DMS79 (cell line): ENCODE results near the gene SDHB.
A peak's percentile ranks its signal among the peaks of the same experiment; 100 is the strongest.

Experiments used
- DNase-seq: peaks from one replicate; lab custom pipeline; 2025; lab: John Stamatoyannopoulos, UW

The SDHB gene

DNA sequence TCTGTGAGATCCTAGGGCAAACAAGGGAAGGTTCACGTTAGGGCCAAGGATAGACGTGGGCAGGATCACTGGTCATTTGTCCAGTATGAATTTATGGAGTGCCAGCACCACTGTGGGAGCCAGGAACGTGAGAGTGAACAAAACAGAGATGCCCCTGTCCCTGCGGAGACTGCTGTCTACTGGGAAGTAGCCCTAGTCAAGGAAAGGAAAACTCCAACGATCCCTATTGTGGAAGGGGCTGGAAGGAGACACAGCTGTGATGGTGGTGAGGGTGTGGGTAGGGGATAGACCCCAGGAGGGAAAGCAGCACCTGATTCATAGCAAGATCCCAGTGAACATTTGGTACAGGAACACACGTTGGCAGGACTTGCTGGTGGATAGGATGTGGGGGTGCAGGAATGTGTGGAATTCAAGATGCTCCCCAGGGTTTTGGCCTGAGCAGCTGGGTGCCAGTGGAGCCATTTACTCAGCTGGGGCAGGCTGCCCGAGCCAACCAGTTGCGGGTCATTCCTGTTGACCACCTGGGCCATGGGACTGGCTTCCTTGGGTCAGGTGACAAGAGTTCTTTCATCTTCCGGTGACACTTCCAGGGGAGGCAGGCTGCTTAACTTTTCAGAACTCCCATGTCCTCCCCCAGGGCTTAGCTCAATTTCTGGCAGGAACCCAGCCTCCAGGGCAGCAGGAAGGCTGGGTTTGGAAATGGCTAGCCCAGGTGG, 40.9 kb downstream of the SDHB start:
- DNase-seq: no peak

DNA sequence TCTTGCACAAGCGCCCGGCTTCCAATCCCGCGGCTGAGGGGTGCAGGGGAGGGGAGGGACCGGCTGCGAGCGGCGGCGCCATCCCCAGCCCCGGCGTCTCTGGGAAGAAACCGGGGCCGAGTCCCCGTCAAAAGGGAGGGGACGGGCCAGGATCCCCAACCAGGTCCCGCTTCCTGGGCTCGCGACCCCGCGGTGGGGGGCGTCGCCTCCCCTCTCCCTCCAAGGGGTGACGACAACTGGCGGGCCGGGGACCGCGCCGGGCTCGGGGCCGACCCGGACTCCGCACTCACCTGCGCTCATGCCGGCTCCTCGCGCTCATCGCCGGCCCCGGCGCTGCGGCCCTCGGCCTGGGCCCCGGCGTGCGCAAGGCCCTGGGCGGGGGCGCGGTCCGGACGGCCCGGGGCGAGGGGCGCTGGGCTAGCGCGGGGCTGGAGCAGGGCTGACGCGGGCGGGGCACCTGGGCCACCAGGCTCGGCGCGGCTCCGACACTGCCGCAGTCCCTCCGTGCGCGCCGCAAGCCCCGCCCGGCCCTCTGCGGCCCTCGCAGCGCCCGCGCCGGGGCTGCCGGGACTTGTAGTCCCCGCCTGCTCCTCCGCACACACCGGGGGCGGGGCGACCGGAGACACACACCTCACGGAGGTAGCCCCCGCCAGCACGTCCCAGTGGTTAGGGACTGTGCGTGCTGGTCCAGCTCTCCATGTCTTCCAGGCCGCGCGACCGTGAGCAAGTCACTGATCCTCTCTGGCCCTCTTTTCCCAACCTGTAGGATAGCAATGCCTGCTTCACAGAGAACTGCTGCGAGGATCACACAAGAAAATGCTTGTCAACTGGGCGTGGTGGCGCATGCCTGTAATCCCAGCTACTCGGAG, 42.2 kb downstream of the SDHB start, which contains the start of gene ATP13A2:
TSS of gene ATP13A2 (minus strand) at position 490 of the 869 bp plus-strand sequence. CDS start at position 300, 190 bp downstream.
- DNase-seq: peak; percentile 78

DNA sequence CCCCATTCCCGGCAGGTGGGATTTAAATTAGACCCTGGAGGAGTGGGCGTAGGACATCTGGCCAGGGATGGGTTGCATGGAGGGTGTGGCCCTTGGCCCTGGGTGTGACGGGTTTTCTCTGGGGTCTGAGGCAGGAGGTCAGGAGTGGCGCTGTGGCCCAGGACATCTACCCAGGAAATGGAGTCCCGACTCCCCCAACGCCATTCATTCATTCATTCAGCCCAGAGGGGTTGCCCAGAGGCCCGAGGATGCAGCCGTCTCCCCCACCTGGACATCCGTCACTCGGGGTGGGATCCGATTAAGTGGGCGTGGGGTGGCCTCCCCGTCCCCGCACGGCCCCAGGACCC, 42.8 kb downstream of the SDHB start:
- no peak for DNase-seq

DNA sequence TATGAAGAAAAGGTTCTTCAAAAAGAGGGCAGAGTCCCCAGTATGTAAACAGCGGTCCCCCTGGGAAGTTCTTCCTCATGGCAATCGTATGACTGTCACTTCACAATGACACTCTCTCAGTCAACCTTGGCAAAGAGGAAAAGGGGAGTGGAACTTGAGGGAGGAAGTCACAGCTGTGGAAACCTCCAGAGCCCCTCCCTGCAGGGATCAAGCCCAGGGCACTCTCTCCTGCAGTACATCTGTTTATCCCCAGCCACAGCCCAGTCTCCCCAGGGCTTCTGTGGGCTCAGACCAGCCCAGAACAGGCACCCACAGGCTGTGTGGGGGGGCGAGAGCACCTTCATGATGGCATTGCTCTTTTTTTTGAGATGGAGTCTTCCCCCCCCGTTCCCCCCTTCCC, 44.1 kb downstream of the SDHB start:
- DNase-seq: no peak

DNA sequence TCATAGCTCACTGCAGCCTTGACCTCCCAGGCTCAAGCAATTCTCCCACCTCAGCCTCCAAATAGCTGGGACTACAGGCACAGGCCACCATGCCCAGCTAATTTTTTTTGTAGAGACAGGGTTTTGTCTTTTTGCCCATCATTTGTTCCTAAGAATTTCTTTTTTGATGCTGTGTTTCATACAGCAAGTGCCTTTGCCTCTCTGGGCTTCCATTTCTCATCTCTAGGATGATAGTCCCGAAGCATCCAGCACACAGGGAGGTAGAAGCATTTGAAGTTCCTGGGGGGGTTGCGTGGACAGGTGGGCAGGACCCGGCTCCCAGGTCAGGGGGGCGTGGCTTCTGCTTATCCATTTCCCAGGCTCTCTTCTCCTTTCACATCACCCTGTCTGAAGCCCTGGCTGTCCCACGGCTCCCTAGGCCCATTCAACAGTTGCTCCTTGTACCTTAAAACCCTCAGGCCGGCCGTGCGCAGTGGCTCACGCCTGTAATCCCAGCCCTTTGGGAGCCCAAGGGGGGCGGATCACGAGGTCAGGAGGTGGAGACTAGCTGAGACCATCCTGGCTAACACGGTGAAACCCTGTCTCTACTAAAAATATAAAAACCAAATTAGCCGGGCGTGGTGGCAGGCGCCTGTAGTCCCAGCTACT, 45.5 kb downstream of the SDHB start:
- DNase-seq: no peak

DNA sequence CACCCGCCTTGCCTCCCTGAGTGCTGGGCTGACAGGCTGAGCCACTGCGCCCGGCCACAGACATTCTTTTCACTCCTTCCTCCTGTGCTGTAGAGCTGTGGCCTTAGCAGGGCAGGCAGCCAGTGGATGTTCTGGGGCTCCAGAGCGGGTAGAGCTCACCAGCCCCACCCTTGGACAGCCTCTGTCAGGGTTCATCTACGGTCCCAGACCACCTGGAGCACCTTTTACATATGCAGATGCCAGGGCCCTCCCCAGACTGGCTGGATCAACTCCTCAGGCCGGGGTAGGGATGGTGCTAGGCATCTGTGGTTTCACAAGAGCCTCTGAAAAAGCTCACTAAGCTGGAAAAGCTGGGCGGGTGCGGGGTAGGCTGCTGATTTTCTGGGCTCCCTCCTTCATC, 46.7 kb downstream of the SDHB start:
- DNase-seq: no peak

DNA sequence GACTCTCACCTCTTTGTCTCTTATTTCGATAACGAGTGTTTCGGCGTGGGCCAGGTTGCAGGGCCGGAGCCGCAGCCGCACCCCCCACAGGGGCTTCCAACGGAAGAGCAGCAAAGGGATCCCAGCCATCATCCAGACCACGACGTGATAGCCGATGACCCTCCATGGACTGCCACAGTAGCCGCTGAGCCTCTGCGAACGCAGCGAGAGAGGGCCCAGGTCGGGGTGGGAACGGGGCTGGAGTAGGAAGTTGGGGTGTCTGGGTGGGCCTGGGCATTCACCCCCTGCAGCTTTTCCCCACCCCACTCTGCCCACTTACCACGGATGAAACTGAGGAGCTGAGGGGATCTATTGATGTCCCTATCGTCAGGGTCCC, 48.5 kb downstream of the SDHB start:
- no peak for DNase-seq

DNA sequence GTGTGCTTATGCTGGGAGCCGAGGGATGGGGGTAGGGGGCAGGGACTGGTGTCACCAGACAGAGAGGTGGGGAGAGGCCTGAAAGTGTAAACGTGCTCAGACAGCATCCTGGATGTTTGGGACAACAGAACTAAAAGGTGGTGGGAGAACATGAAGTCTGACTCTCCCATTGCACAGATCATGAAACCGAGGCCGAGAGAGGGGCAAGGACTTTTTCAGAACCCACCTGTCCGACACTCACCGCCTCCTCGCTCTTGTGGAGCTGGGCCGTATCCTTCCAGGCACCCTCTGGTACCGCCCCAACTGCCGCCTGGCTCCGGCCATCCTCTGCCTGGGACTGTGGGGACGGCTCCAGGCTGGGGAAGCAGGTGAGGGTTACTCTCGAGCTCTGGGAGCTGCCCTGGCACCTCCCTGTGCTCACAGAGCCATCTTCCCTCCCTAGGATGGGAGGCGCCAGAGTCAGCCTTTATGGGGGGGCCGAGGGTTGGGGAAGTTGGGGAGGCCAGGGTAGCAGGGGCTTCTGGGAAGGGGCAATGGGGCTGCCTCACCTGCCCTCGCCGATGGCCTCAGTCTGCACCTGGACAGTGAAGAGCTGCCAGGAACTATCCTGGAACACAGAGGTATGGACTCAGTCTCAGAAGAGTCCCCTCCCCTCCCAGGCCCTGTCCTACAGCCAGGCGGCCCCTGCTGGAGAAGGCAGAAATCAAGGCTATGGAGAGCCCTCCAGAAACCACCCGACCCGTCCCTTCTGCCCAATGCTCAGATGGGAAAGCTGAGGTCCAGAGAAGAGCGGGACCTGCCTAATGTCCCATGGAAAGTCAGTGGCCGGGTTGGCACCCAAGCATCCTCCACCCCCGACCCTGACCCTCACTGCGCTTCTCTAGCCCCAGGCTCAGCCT, 49.1 kb downstream of the SDHB start:
- DNase-seq: no peak

DNA sequence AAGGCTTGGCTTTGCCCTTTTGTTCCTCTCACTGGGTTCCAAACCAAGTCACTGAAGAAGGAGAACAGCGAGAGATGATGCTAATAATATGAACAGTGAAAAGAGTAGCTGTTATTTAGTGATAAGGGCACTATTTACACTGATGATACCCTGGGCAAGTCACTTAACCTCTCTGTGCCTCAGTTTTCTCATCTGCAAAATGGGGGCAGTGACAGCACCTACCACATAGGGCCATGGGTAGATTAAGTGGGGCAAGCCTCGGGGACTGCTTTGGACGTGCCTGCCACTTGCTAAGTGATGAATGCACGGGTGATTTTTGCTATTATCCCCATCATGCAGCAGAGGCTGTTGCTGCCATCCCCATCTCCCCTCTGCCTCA, 51.3 kb downstream of the SDHB start:
- no peak for DNase-seq

DNA sequence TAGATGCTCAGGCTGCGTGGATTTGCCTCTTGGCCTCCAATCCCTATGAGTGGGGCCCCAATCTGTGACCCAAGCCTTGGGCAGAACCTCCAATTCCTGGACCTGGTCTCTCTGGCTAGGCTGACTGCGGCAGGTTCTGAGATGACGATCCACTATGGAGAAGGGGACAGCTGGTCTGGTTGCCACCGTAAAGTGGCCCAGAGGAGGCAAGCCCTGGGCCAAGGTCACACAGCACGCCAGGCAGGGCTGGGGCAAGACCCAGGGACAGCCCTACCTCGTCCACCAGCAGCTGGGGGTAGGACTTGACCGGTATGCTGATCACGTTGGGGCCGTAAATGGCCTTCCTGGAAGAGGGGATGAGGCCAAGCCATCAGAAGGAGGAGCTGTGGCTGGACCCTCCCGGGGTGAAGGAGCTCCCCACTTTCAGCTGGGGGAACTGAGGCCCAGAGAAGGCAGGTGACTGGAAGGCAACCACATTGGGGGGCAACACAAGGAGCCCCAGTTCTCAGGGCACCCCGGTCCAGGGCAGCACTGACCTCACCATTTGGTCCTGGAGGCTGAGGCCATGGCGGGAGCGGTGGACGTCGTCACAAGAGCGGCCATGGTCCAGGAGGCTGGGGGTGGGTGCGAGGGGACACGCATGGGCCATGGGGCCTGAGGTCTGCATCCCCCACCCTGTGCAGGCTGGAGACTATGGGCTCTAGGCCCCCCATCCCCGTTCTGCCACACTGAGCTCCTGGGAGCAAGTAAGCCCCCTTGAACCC, 51.9 kb downstream of the SDHB start:
- DNase-seq: no peak

DNA sequence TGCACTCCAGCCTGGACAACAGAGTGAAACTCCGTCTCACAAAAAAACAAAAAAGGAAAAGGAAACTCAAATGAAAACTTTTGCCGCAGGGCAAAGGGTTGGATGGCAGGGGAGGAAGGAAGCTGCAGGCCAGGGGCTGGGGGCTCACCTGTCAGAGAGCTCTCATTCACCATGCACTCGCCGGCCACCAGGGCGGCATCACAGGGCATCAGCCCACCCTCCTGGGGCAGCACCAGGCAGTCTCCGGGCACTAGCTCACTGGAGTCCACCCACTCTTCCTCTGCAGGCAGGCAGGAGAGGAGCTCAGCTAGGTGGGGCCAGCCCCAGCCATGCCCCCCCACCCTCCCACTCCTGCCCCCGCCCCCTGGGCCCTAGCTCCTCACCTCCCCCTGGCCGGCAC, 54.0 kb downstream of the SDHB start:
- no peak for DNase-seq

DNA sequence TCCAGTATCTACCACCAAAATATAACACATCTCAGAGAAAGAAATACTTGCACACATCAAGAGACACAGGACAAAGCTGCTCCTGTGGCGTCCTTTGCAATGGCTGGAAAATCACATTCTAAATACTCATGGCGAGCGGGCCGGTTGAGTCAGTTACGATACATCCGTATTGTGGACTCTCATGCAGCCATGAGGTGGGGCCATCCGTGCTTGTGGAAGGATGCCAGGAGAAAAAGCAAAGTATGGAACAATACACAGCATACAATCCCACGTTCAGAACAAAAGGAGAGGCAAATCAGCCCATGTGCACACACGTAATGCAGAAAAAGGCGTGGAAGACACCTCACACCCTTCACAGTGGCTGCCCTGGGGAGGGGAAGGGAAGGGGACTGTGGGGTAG, 55.2 kb downstream of the SDHB start:
- no peak for DNase-seq

DNA sequence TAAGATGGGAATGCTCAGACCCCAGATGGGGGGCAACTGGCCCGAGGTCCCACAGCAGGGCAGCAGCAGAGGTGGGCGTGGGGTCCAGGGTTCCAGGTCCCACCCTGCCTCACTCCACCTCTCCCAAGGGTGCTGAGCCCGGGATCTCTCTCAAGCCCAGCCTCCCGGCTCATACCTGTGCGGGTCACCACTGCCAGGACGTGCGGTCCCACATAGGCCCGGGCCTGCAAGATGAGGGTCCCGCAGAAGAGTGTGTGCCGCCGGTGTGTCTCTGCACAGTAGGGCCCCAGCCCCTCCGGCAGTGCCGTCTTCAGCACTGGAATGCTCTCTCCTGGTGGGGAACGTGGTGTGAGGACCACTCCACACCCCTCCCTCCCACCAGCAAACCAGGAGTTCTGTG, 57.0 kb downstream of the SDHB start:
- DNase-seq: no peak

DNA sequence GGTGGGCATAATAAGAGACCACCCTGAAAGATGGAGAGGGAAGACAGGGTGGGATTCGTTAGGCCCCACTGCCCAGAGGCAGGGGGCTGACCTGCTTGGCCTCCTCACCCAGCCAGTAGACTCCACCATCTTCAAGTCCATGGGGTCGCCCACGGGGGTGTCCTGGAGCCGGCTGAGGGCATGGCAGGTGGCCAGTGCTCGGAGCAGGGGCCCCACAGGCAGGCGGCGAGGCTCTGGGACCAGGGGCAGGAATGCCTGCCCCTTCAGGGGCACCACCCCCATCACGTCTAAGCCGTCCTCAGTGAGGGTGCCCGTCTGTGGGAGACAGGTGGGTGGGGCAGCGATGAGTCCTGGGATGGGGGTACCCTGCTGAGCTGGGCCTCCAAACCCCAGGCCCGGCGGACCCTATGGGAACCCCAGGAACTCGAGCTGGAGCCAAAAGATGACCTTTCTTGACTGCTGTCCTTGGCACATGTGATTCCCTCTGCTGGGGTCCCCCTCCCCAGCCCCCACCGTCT, 60.3 kb downstream of the SDHB start:
- DNase-seq: no peak

DNA sequence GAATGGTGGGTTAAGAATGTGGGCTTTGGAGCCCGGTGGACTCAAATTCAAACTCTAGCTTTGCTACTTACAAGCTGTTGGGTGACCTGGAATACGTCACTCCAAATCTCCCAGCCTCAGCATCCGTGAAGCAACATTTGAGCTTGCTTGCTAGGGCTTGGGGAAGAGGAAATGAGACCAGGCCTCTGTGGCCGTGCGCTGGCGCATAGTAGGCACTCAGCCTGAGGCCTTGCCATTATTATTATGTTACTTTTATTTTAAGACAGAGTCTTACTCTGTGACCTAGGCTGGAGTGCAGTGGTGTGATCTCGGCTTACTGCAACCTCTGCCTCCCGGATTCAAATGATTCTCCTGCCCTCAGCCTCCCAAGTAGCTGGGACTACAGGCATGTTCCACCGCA, 61.2 kb downstream of the SDHB start:
- DNase-seq: no peak

DNA sequence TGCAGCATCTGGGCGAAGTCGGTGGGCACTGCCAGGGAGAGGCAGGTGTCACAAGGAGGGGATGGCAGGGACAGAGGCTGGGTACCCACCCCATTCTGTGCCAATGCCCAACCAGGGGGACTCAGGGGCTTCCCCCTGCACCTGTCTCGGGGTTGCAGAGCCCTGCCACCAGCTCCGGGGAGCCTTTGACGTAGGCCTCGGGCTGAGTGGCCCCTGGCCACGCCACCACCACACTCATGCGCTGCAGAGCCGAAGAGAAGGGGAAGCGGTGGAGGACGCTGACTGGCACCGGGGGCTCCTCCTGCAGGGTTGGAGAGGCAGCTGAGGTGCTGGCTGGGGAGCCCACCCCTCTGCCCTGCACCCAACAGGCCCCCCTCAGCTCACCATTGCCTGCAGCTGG, 61.7 kb downstream of the SDHB start:
- DNase-seq: no peak

DNA sequence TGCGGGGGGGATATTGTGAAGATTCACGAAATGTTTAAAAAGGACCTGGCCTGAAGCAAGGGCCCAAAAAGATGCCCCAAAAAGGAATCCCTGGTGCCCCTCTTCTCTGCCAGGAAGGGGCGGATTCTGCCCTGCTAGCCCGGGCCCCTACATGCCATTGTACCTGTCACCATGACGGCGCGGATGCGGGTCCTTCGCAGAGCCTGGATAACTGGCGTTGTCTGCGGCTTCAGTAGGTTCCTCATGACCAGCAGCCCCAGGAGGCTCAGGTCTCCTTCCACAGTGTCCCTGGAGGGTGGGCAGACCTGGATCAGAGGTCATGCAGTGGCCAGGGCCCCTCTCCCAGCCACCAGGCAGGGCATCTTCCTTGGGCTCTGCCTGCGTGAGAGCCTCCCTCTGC, 62.3 kb downstream of the SDHB start:
- DNase-seq: no peak

DNA sequence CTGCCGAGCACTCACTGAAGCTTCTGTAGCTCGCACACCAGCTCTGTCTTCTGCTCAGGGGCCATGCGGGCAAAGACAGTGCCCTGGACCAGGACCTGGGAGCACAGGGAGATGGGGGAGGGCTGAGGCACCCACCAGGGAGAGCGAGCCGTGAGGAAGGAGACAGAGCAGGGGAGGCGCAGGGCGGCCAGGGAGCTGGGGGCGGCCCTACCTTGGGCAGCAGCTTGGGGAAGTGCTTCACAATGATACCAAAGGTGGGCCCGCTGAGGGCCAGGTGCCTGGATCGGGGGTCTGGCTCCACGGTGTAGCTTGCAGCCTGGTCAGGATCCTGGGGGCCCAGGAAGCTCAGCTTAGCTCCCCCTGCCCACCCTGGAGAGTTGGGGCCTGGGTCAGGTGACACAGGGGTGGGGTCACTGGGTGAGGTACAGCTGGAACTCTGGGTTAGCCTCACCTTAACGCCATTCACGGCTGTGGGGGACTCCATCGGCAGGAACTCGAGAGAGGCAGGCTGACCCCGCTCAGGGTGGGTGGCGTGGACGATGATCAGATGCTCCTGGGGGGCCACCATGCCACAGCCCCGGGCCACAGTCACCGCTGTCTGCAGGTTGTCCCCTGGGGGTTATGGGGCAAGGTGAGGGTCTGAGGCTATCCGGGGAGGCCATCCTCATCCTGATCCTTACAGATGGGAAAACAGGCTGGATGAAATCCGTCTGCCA, 64.0 kb downstream of the SDHB start:
- no peak for DNase-seq

DNA sequence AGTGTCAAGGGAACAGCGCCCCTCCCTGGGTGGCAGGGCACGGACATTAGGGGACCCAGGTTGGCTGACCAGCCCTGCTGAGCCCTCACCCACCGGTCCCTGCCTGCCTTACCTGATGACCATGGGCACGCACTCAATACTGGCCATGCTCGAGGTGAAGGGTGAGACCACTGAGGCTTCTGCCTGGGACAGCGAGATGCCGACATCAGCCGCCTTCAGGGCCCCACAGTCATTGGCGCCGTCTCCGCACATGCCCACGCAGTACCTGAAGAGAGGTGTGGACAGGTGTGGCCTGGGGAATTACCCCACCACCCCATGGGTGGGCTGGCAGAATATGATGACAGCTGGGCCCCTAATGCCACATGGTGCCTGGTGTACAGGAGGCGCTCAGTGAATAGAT, 65.6 kb downstream of the SDHB start:
- no peak for DNase-seq

DNA sequence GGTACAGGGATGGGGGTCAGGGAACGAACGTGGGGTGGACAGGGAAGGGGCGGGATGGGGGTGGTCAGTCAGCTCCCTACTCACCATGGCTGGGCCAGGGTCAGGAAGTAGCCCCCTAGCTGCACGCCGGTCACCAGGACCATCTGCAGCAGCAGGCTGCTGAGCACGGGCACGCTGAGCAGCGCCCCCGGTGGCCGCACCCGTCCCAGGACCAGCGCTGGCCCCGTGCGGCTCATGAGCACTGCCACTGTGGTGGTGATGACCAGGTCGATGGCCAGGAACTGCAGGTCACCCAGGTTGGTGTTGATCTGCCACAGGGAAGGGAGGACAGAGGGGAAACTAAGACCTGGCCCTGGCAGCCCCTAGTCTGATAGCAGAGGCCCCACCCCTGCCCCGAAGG, 66.9 kb downstream of the SDHB start:
- no peak for DNase-seq
